Measurements from ENCODE around the gene FGFBP1. TPM values are rescaled to one million over a fixed set of nuclear protein-coding genes. Genes with fewer than 3 reads are reported as not detected.

The FGFBP1 gene
- total RNA-seq, 6 donors from 2014 or later: 3.1 to 14.4 (median 4.9) TPM; not detected in 2

DNA sequence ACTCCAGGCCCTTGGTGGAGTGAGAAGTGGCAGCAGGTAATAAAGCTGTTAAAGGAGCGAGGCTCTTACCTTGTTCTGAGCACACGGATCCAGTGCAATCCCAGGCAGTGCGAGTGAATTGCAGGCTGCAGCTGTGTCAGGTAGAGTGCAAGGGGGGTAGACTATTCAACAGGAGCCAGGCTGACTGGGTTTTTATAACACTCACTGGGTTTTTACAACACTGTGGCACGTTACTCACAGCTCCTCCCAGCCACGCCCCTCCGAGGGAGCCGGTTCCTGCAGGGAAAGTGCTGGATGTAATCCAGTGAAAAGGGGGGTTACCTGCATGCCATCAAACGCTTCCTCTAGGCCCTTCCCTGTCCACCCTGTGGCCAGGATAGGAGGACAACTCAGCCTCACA, 358 bp downstream of the FGFBP1 start:
- Histone ChIP-seq H3K27ac (no peak overlapping the region), H3K4me3 (no peak overlapping the region), H3K27me3 (no peaks in the 10 kb centered on the region), H3K4me1 (peaks cover 0 to 9% (median 4%) of the 10 kb centered on the region in 4 donors), H3K9me3 (no peaks in the 10 kb centered on the region), H3K36me3 (no peaks in the 10 kb centered on the region)
- ATAC-seq (ENCODE audit: low FRiP score in 2 of 2) (peak in 1 of 2 donors; percentile 76), DNase-seq (peak in 1 of 2 donors; percentile 57)
- WGBS, 2 donors: 20 to 43% methylated on average over 7 to 8 of the region's 8 CpGs
- TF ChIP-seq, protein P1, sequence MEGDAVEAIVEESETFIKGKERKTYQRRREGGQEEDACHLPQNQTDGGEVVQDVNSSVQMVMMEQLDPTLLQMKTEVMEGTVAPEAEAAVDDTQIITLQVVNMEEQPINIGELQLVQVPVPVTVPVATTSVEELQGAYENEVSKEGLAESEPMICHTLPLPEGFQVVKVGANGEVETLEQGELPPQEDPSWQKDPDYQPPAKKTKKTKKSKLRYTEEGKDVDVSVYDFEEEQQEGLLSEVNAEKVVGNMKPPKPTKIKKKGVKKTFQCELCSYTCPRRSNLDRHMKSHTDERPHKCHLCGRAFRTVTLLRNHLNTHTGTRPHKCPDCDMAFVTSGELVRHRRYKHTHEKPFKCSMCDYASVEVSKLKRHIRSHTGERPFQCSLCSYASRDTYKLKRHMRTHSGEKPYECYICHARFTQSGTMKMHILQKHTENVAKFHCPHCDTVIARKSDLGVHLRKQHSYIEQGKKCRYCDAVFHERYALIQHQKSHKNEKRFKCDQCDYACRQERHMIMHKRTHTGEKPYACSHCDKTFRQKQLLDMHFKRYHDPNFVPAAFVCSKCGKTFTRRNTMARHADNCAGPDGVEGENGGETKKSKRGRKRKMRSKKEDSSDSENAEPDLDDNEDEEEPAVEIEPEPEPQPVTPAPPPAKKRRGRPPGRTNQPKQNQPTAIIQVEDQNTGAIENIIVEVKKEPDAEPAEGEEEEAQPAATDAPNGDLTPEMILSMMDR (IDR thresholded peaks at IDR 0.05): no peak
- no peak for TF ChIP-seq POLR2AphosphoS5 (IDR thresholded peaks at IDR 0.05)
- no peak for TF ChIP-seq EP300 (IDR thresholded peaks at IDR 0.05)
- TF ChIP-seq POLR2A (IDR thresholded peaks at IDR 0.05): no peak

DNA sequence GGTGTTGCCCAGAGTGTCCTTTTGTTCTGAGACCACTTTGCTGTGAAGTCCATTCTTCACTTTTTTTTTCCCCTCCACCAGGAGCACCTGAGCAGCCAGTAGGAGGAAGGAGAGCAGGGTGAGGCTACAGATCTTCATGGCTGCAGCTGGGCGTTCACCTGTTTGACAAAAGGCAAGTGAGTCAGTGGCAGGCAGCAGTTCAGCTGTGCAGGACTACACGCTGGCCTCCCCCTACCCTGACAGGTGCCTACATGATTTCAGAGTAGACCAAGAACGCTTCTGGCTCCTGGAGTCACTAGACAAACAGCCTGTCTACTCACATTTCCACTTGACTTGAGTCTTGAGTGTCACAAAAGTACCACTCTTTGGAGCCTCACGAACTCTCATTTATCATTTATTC, 2.0 kb downstream of the FGFBP1 start:
- H3K27ac ChIP-seq: no peak overlapping the region
- no peaks in the 10 kb centered on the region for H3K36me3 ChIP-seq
- no peak overlapping the region for H3K4me3 ChIP-seq
- no peaks in the 10 kb centered on the region for H3K27me3 ChIP-seq
- no peak for TF ChIP-seq POLR2AphosphoS5 (IDR thresholded peaks at IDR 0.05)
- TF ChIP-seq, protein P1 (IDR thresholded peaks at IDR 0.05): no peak
- no peak for TF ChIP-seq EP300 (IDR thresholded peaks at IDR 0.05)
- TF ChIP-seq POLR2A (IDR thresholded peaks at IDR 0.05): no peak
- no peaks in the 10 kb centered on the region for H3K9me3 ChIP-seq
- ATAC-seq (ENCODE audit: low FRiP score in 2 of 2) (peak in 1 of 2 donors; percentile 39), DNase-seq (peak in 1 of 2 donors; percentile 70)
- whole genome bisulfite sequencing, 2 donors: 49 to 56% methylated on average over 4 of the region's 4 CpGs
- H3K4me1 ChIP-seq: peaks cover 0 to 9% (median 4%) of the 10 kb centered on the region in 4 donors

DNA sequence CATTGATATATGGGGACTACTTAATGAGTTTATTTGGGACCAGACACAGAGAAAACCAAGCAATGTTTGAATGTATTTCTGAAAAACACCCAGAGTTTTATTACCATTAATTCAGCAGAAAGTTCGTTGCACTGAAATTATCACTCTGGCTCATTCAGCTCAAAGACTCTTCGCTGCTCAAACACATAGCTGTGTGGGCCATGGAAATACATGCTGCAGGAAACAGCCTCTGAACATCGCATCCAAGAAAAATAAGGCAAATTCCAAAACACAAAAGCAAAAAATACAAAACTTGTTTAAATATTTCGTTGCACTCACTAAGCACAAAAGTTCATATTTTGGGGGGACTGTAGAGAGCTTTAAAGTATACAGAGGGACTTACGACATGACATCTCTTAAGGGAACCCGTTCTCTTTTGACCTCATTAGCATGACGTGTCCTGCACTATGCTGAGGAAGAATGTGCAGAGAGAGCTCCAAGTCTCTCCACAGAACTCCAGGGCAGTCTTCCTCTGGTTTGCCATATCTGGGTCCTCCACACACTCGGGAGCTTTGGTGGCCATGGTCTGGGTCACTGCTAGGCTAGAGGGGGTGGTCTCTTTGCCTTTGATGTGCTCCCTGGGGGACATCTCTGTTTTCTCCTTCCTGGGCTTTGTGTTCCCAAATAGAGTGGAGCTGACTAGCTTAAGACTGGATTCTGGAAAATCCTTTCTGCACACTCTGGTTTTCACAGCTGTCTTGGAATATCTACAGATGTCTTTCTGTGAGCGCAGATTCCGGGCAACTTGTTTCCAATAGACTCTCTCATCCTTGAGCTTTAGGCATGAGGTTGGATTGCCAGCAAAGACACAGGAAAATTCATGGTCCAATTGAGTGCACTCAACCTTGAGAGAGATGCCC, 2.8 kb downstream of the FGFBP1 start:
- Histone ChIP-seq H3K27me3 (no peaks in the 10 kb centered on the region), H3K4me3 (no peak overlapping the region), H3K27ac (no peak overlapping the region), H3K9me3 (no peaks in the 10 kb centered on the region), H3K4me1 (peaks cover 0 to 9% (median 4%) of the 10 kb centered on the region in 4 donors), H3K36me3 (no peaks in the 10 kb centered on the region)
- no peak for TF ChIP-seq POLR2AphosphoS5 (IDR thresholded peaks at IDR 0.05)
- no peak for TF ChIP-seq POLR2A (IDR thresholded peaks at IDR 0.05)
- TF ChIP-seq, protein P1 (IDR thresholded peaks at IDR 0.05): no peak
- TF ChIP-seq EP300 (IDR thresholded peaks at IDR 0.05): no peak
- 82 to 85% methylated on average over 10 of the region's 10 CpGs for WGBS, 2 donors
- ATAC-seq (ENCODE audit: low FRiP score in 2 of 2): no peak
- no peak for DNase-seq

DNA sequence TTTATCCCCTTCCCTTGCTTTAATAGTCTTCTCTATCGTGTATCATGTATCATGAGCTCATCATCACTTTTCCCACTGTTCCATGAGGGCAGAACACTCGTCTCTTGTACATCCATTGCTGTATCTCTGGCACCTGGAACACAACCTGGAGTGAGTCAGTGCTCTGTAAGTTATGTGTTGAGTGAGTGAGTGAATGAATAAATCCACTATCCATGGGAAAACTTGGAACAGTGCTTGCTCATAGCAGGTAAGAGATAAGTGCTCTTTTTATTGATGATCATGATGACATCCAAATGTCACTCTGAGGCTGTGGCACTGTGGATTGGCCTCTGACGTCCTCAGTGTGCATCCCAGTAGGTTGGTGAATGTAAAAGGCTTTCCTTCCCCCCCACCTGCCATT, 4.3 kb downstream of the FGFBP1 start:
- WGBS, 2 donors: 78 to 82% methylated on average over 3 of the region's 3 CpGs
- Histone ChIP-seq H3K4me3 (no peak overlapping the region), H3K27me3 (no peaks in the 10 kb centered on the region), H3K9me3 (no peaks in the 10 kb centered on the region), H3K4me1 (peaks cover 0 to 9% (median 4%) of the 10 kb centered on the region in 4 donors), H3K36me3 (no peaks in the 10 kb centered on the region), H3K27ac (no peak overlapping the region)
- ATAC-seq (ENCODE audit: low FRiP score in 2 of 2) (no peak), DNase-seq (no peak)
- TF ChIP-seq EP300 (IDR thresholded peaks at IDR 0.05) (no peak), POLR2A (IDR thresholded peaks at IDR 0.05) (no peak), POLR2AphosphoS5 (IDR thresholded peaks at IDR 0.05) (no peak)
- TF ChIP-seq, protein P1 (IDR thresholded peaks at IDR 0.05): no peak

Data from upper lobe of left lung (tissue), 6 donors.